ENCODE data around the gene PI4KB. TPM values are rescaled to one million over a fixed set of nuclear protein-coding genes. Genes with fewer than 3 reads are reported as not detected.
"Not testable (repeated sequence)": the region's sequence is repeated elsewhere in the genome, so short reads cannot be mapped to it uniquely, and the experiment has no call there.

PI4KB gene
- total RNA-seq, result 71.4 TPM

GRCh38 chr1:151327223-151327902, at the start of gene PI4KB:
PI4KB (minus strand) TSS chr1:151327416; CDS start chr1:151316481, 10,935 bp downstream.
- DNase-seq (ENCODE audit: low spot score) (peak; percentile 92), ATAC-seq (peak; percentile 99)
- intact Hi-C loops (cut with DNase I), result no loop called here

- DNase-seq (ENCODE audit: low spot score), result no peak
- no peak for ATAC-seq
- intact Hi-C loops (cut with DNase I), result no loop called here
Observed at GRCh38 chr1:151373196-151373595, 46.0 kb upstream of the PI4KB start.

- ATAC-seq, result peak; percentile 94
- intact Hi-C loops (cut with DNase I), result no loop called here
- DNase-seq (ENCODE audit: low spot score), result peak; percentile 91
Observed at GRCh38 chr1:151372058-151372934, 45.1 kb upstream of the PI4KB start, which contains the start of gene SELENBP1. SELENBP1 (minus strand) TSS chr1:151372705; CDS start chr1:151372641, 64 bp downstream.

- peak; percentile 81 for DNase-seq (ENCODE audit: low spot score)
- intact Hi-C loops (cut with DNase I), result no loop called here
Observed at GRCh38 chr1:151371370-151372057, 44.3 kb upstream of the PI4KB start.

GRCh38 chr1:151370211-151370911, 43.1 kb upstream of the PI4KB start:
- ATAC-seq (peak; percentile 16), DNase-seq (ENCODE audit: low spot score) (peak; percentile 61)
- intact Hi-C loops (cut with DNase I), result no loop called here

More at GRCh38 chr1:151371370-151372057, 44.3 kb upstream of the PI4KB start:
- peak; percentile 82 for ATAC-seq

GRCh38 chr1:151369621-151370048, 42.4 kb upstream of the PI4KB start:
- intact Hi-C loops (cut with DNase I), result no loop called here
- DNase-seq (ENCODE audit: low spot score) (no peak), ATAC-seq (no peak)

- DNase-seq (ENCODE audit: low spot score) (no peak), ATAC-seq (no peak)
- intact Hi-C loops (cut with DNase I), result no loop called here
Observed at GRCh38 chr1:151369302-151369610, 42.0 kb upstream of the PI4KB start.

- DNase-seq (ENCODE audit: low spot score), result no peak
- intact Hi-C loops (cut with DNase I), result no loop called here
- ATAC-seq, result no peak
Observed at GRCh38 chr1:151368393-151369301, 41.4 kb upstream of the PI4KB start.

- no peak for DNase-seq (ENCODE audit: low spot score)
- intact Hi-C loops (cut with DNase I), result no loop called here
- no peak for ATAC-seq
Observed at GRCh38 chr1:151367658-151368392, 40.6 kb upstream of the PI4KB start.

GRCh38 chr1:151364996-151365395, 37.8 kb upstream of the PI4KB start:
- no peak for ATAC-seq
- intact Hi-C loops (cut with DNase I), result no loop called here
- DNase-seq (ENCODE audit: low spot score), result no peak

GRCh38 chr1:151362308-151363155, 35.3 kb upstream of the PI4KB start:
- intact Hi-C loops (cut with DNase I), result no loop called here
- DNase-seq (ENCODE audit: low spot score) (no peak), ATAC-seq (no peak)

GRCh38 chr1:151361883-151362282, 34.7 kb upstream of the PI4KB start:
- DNase-seq (ENCODE audit: low spot score) (no peak), ATAC-seq (no peak)
- intact Hi-C loops (cut with DNase I), result no loop called here

- intact Hi-C loops (cut with DNase I), result no loop called here
- no peak for DNase-seq (ENCODE audit: low spot score)
- ATAC-seq, result no peak
Observed at GRCh38 chr1:151356696-151357095, 29.5 kb upstream of the PI4KB start.

GRCh38 chr1:151352021-151352718, 25.0 kb upstream of the PI4KB start:
- no peak for DNase-seq (ENCODE audit: low spot score)
- ATAC-seq, result no peak
- intact Hi-C loops (cut with DNase I), result no loop called here

GRCh38 chr1:151350323-151350722, 23.1 kb upstream of the PI4KB start:
- DNase-seq (ENCODE audit: low spot score); ATAC-seq; intact Hi-C loops (cut with DNase I): not testable (repeated sequence)

Measured in sciatic nerve (tissue), 2 donors.